ENCODE data around the gene SPRY4. TPM values are rescaled to one million over a fixed set of nuclear protein-coding genes. Genes with fewer than 3 reads are reported as not detected.

Gene SPRY4
- total and polyA plus RNA-seq, 2 of the 13 experiments (the other 11 are each of a cell fraction or from before 2014, with no cell fraction given), result 8.9 to 17.8 TPM

DNA sequence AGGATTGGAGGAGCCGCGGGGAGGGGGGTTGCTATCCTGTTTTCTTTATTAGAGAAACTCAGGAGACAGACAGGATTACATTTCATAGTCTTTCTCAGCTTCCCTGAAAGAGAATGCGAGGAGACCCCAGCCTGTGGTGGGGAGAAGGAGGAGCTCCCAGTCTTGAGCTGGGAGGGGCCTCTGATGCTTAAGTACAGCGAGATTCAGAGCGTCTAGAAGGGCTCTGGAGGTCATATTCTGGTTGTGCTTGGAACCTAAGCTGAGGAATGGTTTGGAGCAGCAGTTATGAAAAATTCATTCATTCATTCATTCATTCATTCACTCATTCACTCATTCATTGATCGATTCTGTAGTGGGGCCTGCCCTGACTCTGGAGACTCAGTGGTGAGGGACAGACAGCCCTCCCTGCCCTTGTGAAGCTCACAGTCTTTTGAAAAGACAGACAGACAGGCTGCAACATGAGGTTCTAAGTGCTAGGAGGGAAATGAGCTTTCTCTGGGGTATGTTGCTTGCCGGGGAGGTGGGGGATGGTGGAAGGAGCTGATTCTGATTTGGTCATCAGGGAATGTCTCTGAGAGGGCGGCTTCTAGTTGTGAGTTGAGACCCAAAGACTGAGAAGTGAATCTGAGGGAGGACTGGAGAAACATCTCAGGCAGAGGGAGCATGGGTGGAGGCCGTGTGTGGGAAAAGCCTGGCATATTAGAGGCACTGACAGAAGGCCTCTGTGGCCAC, 2.5 kb upstream of the SPRY4 start (continued):
- TF ChIP-seq, protein P1, sequence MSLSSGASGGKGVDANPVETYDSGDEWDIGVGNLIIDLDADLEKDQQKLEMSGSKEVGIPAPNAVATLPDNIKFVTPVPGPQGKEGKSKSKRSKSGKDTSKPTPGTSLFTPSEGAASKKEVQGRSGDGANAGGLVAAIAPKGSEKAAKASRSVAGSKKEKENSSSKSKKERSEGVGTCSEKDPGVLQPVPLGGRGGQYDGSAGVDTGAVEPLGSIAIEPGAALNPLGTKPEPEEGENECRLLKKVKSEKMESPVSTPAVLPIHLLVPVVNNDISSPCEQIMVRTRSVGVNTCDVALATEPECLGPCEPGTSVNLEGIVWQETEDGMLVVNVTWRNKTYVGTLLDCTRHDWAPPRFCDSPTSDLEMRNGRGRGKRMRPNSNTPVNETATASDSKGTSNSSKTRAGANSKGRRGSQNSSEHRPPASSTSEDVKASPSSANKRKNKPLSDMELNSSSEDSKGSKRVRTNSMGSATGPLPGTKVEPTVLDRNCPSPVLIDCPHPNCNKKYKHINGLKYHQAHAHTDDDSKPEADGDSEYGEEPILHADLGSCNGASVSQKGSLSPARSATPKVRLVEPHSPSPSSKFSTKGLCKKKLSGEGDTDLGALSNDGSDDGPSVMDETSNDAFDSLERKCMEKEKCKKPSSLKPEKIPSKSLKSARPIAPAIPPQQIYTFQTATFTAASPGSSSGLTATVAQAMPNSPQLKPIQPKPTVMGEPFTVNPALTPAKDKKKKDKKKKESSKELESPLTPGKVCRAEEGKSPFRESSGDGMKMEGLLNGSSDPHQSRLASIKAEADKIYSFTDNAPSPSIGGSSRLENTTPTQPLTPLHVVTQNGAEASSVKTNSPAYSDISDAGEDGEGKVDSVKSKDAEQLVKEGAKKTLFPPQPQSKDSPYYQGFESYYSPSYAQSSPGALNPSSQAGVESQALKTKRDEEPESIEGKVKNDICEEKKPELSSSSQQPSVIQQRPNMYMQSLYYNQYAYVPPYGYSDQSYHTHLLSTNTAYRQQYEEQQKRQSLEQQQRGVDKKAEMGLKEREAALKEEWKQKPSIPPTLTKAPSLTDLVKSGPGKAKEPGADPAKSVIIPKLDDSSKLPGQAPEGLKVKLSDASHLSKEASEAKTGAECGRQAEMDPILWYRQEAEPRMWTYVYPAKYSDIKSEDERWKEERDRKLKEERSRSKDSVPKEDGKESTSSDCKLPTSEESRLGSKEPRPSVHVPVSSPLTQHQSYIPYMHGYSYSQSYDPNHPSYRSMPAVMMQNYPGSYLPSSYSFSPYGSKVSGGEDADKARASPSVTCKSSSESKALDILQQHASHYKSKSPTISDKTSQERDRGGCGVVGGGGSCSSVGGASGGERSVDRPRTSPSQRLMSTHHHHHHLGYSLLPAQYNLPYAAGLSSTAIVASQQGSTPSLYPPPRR (CRISPR knock-in tag; IDR thresholded peaks at IDR 0.05; ENCODE audit: borderline replicate concordance), result no peak
- TF ChIP-seq SMARCE1 (IDR thresholded peaks at IDR 0.05; ENCODE audit: borderline replicate concordance), result no peak
- no peak for TF ChIP-seq U2AF1 (optimal IDR thresholded peaks at IDR 0.05; ENCODE audit: low read depth, low read length)
- no peak for TF ChIP-seq DMAP1 (CRISPR knock-in tag; IDR thresholded peaks at IDR 0.05)
- no peak for TF ChIP-seq ZNF766 (CRISPR knock-in tag; IDR thresholded peaks at IDR 0.05; ENCODE audit: borderline replicate concordance)
- TF ChIP-seq ZNF24 (IDR thresholded peaks at IDR 0.05), result peak; percentile 91
- TF ChIP-seq ZNF263 (CRISPR knock-in tag; IDR thresholded peaks at IDR 0.05), result no peak
- TF ChIP-seq, protein P2, sequence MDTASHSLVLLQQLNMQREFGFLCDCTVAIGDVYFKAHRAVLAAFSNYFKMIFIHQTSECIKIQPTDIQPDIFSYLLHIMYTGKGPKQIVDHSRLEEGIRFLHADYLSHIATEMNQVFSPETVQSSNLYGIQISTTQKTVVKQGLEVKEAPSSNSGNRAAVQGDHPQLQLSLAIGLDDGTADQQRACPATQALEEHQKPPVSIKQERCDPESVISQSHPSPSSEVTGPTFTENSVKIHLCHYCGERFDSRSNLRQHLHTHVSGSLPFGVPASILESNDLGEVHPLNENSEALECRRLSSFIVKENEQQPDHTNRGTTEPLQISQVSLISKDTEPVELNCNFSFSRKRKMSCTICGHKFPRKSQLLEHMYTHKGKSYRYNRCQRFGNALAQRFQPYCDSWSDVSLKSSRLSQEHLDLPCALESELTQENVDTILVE (CRISPR knock-in tag; IDR thresholded peaks at IDR 0.05), result no peak
- TF ChIP-seq, protein P3, sequence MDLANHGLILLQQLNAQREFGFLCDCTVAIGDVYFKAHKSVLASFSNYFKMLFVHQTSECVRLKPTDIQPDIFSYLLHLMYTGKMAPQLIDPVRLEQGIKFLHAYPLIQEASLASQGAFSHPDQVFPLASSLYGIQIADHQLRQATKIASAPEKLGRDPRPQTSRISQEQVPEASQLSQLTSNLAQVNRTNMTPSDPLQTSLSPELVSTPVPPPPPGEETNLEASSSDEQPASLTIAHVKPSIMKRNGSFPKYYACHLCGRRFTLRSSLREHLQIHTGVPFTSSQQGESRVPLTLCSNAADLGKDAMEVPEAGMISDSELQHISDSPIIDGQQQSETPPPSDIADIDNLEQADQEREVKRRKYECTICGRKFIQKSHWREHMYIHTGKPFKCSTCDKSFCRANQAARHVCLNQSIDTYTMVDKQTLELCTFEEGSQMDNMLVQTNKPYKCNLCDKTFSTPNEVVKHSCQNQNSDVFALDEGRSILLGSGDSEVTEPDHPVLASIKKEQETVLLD (CRISPR knock-in tag; IDR thresholded peaks at IDR 0.05; ENCODE audit: low read depth), result 0 out of 2 replicates have a peak, but pooled peaks have one; percentile 28
- TF ChIP-seq, protein P4, sequence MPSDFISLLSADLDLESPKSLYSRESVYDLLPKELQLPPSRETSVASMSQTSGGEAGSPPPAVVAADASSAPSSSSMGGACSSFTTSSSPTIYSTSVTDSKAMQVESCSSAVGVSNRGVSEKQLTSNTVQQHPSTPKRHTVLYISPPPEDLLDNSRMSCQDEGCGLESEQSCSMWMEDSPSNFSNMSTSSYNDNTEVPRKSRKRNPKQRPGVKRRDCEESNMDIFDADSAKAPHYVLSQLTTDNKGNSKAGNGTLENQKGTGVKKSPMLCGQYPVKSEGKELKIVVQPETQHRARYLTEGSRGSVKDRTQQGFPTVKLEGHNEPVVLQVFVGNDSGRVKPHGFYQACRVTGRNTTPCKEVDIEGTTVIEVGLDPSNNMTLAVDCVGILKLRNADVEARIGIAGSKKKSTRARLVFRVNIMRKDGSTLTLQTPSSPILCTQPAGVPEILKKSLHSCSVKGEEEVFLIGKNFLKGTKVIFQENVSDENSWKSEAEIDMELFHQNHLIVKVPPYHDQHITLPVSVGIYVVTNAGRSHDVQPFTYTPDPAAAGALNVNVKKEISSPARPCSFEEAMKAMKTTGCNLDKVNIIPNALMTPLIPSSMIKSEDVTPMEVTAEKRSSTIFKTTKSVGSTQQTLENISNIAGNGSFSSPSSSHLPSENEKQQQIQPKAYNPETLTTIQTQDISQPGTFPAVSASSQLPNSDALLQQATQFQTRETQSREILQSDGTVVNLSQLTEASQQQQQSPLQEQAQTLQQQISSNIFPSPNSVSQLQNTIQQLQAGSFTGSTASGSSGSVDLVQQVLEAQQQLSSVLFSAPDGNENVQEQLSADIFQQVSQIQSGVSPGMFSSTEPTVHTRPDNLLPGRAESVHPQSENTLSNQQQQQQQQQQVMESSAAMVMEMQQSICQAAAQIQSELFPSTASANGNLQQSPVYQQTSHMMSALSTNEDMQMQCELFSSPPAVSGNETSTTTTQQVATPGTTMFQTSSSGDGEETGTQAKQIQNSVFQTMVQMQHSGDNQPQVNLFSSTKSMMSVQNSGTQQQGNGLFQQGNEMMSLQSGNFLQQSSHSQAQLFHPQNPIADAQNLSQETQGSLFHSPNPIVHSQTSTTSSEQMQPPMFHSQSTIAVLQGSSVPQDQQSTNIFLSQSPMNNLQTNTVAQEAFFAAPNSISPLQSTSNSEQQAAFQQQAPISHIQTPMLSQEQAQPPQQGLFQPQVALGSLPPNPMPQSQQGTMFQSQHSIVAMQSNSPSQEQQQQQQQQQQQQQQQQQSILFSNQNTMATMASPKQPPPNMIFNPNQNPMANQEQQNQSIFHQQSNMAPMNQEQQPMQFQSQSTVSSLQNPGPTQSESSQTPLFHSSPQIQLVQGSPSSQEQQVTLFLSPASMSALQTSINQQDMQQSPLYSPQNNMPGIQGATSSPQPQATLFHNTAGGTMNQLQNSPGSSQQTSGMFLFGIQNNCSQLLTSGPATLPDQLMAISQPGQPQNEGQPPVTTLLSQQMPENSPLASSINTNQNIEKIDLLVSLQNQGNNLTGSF (CRISPR knock-in tag; IDR thresholded peaks at IDR 0.05), result no peak
- TF ChIP-seq, protein P5, sequence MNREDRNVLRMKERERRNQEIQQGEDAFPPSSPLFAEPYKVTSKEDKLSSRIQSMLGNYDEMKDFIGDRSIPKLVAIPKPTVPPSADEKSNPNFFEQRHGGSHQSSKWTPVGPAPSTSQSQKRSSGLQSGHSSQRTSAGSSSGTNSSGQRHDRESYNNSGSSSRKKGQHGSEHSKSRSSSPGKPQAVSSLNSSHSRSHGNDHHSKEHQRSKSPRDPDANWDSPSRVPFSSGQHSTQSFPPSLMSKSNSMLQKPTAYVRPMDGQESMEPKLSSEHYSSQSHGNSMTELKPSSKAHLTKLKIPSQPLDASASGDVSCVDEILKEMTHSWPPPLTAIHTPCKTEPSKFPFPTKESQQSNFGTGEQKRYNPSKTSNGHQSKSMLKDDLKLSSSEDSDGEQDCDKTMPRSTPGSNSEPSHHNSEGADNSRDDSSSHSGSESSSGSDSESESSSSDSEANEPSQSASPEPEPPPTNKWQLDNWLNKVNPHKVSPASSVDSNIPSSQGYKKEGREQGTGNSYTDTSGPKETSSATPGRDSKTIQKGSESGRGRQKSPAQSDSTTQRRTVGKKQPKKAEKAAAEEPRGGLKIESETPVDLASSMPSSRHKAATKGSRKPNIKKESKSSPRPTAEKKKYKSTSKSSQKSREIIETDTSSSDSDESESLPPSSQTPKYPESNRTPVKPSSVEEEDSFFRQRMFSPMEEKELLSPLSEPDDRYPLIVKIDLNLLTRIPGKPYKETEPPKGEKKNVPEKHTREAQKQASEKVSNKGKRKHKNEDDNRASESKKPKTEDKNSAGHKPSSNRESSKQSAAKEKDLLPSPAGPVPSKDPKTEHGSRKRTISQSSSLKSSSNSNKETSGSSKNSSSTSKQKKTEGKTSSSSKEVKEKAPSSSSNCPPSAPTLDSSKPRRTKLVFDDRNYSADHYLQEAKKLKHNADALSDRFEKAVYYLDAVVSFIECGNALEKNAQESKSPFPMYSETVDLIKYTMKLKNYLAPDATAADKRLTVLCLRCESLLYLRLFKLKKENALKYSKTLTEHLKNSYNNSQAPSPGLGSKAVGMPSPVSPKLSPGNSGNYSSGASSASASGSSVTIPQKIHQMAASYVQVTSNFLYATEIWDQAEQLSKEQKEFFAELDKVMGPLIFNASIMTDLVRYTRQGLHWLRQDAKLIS (CRISPR knock-in tag; IDR thresholded peaks at IDR 0.05), result no peak
- no peak for TF ChIP-seq SRY (CRISPR knock-in tag; IDR thresholded peaks at IDR 0.05)

Measured in HepG2 (cell line).